Stimulated activated CD4-positive, alpha-beta T cell treated with anti-CD3 and anti-CD28 coated beads, TNF-alpha, amount 100 ng/mL, for 4 hours (primary cell): Measurements from ENCODE around the gene CATSPER3.
"Not testable (repeated sequence)": the region's sequence is repeated elsewhere in the genome, so short reads cannot be mapped to it uniquely, and the experiment has no call there.

Experiments
- DNase-seq, 3 experiments: peaks; one replicate each; pipeline ENCODE4 v3.0.0-alpha.2; 2020; ENCODE audit warnings: low read depth in 3 of 3

Gene CATSPER3

DNA sequence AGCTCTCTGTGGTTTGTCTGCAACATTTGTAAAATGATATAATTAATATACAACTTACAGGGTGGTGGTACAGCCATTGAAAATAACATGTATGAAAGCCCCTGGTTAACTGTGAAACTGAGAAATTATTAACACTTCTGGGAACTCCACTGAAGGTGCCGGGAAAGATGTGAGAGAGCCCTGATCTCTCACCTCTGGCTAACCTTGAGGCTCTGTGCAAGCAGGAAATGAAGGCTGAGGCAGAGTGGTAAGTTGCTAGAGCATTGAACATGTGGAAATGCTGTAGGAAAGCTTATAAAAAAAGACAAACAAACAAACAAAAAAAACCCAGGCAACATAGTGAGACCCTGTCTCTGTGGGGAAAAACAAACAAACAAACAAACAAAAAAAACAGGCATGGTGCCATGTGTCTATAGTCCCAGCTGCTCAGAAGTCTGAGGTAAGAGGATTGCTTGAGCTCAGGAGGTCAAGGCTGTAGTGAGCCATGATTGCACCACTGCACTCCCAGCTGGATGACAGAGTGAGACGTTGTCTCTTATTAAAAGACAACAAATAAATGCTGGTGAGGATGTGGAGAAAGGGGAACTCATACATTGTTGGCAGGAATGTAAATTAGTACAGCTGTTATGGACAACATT lies 7.5 kb downstream of the CATSPER3 start:
- DNase-seq: no peak

- no peak for DNase-seq
Measured at GRCh38 chr5:134975843-134976242, 8.1 kb downstream of the CATSPER3 start.

- no peak for DNase-seq
Measured at GRCh38 chr5:134976841-134977240, 9.1 kb downstream of the CATSPER3 start.

DNA sequence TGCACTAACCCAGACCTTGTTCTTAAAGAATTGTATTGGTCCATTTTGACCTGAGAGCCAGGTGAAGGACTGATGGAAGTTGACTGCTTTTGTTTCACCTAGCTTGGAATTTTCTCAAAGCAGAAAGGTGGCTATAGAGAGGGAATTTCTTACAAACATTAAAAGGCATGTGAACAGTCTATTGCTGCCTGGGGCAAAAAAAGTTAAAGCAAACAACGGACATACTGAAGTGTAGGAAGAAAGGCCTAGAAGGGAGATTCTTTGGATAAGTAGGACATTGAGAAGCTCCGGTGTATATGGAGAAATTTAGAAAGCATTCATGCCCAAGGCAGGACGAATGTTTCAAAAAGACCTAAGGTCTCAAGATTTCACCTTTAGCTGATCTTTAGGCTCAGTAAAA lies 11.7 kb downstream of the CATSPER3 start:
- DNase-seq: no peak

GRCh38 chr5:134982230-134982629 lies 14.5 kb downstream of the CATSPER3 start:
- DNase-seq: no peak

DNA sequence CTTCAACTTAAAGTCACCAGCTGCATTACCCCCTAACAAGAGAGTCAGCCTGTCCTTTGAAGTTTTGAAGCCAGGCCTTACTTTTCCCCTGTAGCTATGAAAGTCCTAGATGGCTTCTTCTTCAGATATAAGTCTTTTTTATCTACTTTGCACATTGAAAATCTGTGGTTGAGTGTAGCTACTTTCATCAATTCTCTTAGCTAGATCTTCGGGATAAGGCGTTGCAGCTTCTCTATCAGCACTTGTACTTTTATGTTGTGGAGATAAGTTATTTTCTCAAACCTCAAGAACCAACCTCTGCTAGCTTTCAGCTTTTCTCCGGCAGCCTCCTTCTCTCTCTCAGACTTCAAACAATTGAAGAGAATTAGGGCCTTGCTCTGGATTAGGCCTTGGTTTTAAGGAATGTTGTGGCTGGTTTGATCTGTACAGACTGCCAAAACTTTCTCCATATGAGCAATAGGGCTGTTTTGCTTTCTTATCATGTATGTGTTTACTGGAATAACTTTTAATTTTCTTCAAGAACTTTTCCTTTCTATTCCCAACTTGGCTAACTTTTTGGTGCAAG lies 21.6 kb downstream of the CATSPER3 start:
- no peak for DNase-seq

- not testable (repeated sequence) for DNase-seq
Measured at GRCh38 chr5:134990183-134990582, 22.5 kb downstream of the CATSPER3 start.

- DNase-seq: no peak
Measured at GRCh38 chr5:134992148-134992547, 24.4 kb downstream of the CATSPER3 start.

DNA sequence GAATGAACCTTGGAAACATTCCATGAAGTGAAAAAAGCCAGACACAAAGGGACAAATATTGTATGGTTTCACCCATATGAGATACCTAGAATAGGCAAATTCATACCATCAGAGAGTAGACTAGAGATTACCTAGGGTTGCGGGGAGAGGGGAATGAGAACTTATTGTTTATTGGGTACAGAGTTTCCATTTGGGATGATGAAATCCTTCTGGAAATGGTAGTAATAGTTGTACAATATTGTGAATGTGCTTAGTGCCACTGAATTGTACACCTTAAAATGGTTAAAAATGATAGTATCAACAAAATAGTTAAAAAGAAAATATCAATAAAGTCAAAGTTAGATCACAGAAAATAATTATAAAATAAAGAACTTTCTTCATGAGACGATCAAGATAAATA lies 25.5 kb downstream of the CATSPER3 start:
- DNase-seq: no peak

DNA sequence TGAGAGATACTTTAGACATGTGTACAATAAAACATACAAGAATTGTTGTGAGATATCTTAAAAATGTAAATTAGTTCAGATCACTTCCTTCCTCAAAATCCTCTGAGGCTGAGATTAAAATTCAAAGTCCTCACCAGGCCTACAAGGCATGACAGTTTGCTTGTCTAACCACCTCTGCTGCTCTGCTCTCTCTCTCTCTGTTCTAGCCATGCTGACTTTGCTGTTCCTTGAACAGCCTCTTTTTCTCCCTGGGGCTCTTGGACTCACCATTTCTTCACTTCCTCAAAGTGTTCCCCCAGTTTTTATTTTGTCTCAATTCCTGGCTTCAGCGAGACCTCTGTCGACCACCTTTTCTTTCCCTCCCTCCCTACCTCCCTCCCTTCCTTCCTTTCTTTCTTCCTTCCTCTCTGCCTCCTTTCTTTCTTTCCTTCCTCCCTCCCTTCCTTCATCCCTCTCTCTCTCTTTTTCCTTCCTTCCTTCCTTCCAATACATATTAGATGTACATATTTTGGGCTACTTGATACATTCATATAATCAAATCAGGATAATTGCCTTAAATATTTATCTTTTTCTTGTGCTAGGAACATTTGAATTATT lies 27.0 kb downstream of the CATSPER3 start:
- no peak for DNase-seq

DNA sequence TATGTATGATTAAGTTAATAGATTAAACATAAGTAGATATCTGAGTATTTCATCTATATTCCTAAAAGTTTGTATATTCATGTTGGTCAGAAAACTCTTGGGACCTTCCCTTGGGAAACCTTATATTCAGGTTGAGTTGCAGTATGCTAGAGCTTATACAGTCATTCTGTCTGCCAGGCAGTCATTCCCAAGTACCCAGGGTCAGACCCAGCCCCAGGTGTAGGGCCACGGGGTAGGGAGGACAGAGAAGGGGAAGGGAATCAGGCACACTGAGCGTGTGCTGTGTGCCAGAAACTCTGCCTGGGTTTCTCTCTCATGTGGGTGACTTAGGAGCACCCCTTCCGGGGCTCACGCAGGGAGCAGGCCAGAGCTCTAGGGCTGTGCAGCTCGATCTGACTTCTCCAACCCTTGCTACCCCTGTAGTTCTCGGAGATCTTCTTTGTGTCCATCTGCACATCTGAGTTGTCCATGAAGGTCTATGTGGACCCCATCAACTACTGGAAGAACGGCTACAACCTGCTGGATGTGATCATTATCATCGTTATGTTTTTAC lies 28.2 kb downstream of the CATSPER3 start:
- DNase-seq: no peak

GRCh38 chr5:134997015-134997414 lies 29.3 kb downstream of the CATSPER3 start:
- no peak for DNase-seq

DNA sequence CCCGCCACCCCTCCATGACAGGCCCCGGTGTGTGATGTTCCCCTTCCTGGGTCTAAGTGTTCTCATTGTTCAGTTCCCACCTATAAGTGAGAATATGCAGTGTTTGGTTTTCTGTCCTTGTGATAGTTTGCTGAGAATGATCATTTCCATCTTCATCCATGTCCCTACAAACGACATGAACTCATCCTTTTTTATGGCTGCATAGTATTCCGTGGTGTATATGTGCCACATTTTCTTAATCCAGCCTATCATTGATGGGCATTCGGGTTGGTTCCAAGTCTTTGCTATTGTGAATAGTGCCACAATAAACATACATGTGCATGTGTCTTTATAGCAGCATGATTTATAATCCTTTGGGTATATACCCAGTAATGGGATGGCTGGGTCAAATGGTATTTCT lies 30.4 kb downstream of the CATSPER3 start:
- DNase-seq: not testable (repeated sequence)

- DNase-seq: no peak
Measured at GRCh38 chr5:135004376-135004775, 36.7 kb downstream of the CATSPER3 start.

DNA sequence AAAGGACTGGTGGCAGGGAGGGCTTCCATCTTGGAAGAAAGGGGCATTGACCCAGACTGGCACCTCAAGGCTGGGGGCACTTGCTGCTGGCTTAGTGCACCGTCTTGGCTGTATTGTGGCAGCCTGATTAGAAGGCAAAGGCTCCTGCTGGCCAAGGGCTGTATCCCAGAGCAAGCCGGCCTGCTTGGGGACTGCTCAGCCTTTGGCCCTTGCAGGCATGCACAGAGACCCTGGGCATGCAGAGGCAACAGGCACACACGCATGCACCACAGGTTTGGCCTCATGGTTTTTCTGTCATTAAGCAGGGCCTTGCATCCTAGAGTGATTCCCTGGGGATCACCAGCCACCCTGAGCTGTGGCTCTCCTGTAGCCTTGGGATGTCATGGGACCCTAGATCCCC lies 37.4 kb downstream of the CATSPER3 start:
- no peak for DNase-seq

DNA sequence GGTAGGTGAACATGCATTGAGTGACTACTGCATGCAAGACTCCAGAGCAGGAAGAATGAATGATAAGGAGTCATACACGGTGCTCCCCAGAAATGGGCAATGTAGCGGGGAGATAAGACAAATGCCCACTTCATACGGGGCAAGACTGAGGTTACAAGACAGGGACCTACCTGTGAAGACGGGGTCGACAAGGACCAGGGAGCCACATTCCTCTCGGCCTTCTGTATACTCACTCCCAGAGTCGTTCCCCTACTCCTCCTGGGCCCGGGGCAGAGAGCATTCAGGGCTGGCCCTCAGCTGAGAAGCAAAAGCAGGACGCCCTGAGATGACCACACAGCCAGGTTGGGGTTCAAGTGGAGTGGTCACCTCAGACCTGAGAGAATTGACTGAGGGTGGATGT lies 39.6 kb downstream of the CATSPER3 start:
- DNase-seq: no peak

DNA sequence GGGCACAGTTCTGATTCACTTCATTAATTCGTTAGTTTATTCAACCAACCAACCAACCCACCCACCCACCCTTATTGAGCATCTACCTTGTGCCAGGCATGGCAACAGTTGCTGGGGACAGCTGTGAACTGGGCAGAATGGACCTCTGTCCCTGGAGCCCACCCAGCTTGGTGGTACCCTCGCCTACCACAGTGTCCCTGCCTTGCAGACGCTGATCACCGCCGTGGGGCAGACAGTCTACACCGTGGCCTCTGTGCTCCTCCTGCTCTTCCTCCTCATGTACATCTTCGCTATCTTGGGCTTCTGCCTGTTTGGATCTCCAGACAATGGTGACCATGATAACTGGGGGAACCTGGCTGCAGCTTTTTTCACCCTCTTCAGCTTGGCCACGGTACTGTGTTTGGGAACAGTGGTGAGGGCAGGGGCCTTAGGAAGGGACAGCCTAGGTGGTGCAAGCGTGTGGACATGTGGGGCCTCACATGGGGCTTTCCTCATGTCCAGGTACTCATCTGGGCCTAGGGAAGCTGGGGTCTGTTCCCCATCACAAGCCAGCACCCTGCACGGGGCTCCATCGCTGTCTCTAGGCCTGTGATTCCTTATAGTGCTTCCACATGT lies 40.1 kb downstream of the CATSPER3 start:
- DNase-seq: no peak

DNA sequence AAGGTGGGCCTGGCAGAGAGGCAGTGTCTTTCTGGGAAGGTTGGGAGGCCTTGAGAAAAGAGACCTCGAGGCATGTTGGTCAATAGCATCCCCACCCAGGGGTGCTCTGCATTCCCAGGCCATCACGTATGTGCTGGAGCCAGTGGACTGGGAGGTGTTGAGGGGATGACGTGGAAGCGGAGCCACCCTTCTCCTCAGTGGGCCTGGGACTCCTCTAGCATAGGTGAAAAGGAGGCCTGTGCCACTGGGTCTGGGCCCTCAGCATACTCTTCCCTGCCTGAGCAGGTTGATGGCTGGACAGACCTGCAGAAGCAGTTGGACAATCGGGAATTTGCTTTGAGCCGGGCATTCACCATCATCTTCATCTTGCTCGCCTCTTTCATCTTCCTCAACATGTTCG lies 40.8 kb downstream of the CATSPER3 start:
- no peak for DNase-seq

GRCh38 chr5:135008981-135009735 lies 41.5 kb downstream of the CATSPER3 start:
- DNase-seq: no peak

DNA sequence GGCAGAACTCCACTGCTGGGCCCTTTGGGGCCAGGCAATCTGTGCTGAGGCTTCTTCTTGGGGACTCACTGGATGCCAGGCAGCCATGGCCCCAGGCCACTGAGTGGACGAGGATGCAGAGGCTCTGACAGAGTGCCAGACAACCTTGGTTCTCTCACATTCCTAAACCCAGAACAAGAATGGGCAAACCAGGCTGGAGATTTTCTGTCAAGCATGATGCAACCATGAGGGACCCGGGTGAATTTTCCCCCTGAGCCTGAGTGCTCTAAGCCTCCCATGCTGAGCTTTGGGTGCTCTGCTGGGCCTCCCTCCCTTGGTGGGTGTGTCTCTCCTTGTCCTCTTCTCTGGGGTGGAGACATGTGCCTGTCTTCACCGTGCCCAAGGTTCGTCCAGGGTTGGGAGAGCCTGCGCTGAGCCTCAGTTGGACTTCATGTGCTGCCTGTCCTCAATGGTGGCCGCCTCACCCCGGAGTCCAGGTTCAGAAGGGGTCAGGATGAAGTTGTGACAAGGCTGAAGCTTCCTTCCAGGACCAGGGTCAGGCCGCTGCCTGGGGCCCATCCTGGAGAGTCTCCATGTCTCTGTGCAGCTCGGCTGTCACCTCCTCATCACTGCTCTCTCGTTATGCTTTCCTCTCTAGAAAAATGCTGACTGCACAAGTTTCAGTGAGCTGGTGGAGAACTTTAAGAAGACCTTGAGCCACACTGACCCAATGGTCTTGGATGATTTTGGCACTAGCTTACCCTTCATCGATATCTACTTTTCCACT lies 42.2 kb downstream of the CATSPER3 start:
- no peak for DNase-seq
